ENCODE results near the gene SLC1A2.

DNA sequence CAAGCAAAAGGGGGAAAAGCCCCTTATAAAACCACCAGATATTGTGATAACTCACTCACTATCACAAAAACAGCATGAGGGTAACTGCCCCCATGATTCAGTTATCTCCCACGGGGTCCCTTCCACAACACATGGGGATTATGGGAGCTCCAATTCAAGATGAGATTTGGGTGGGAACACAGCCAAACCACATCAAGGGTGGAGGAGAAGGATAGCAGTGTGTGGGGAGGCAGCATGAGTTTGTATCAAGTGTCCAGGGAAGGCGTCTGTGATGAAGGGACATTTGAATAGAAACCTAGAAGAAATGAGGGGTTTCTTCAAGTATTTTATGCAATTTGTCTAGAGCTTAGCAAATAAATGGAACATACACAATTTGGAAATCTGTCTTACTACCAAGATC is 98.2 kb downstream of the SLC1A2 start:
- no peak for TF ChIP-seq ELF4 (IDR thresholded peaks at IDR 0.05)
- no peak for TF ChIP-seq SP1 (IDR thresholded peaks at IDR 0.05)
- no peak for TF ChIP-seq HDGF (IDR thresholded peaks at IDR 0.05; ENCODE audit: borderline replicate concordance)
- no peak for TF ChIP-seq ZNF384 (IDR thresholded peaks at IDR 0.05)
- no peak for TF ChIP-seq ARNT (IDR thresholded peaks at IDR 0.05)
- no peak for TF ChIP-seq FOXK2 (IDR thresholded peaks at IDR 0.05)
- TF ChIP-seq, protein P1, sequence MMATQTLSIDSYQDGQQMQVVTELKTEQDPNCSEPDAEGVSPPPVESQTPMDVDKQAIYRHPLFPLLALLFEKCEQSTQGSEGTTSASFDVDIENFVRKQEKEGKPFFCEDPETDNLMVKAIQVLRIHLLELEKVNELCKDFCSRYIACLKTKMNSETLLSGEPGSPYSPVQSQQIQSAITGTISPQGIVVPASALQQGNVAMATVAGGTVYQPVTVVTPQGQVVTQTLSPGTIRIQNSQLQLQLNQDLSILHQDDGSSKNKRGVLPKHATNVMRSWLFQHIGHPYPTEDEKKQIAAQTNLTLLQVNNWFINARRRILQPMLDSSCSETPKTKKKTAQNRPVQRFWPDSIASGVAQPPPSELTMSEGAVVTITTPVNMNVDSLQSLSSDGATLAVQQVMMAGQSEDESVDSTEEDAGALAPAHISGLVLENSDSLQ (IDR thresholded peaks at IDR 0.05), result no peak
- no peak for TF ChIP-seq NFRKB (IDR thresholded peaks at IDR 0.05)
- TF ChIP-seq TARDBP (IDR thresholded peaks at IDR 0.05), result no peak
- no peak for TF ChIP-seq CTBP1 (IDR thresholded peaks at IDR 0.05; ENCODE audit: borderline replicate concordance)
- TF ChIP-seq FOXA1 (IDR thresholded peaks at IDR 0.05), result no peak
- no peak for TF ChIP-seq L3MBTL2 (conservative IDR thresholded peaks at IDR 0.05)
- TF ChIP-seq BHLHE40 (IDR thresholded peaks at IDR 0.05; ENCODE audit: borderline replicate concordance), result no peak
- TF ChIP-seq LEF1 (IDR thresholded peaks at IDR 0.05; ENCODE audit: borderline replicate concordance), result no peak

Data from HEK293T (cell line).